HPDE6-E6E7 (cell line): Measurements from ENCODE around the gene CYP26C1.

Source experiments
- DNase-seq: peaks from one replicate; pipeline ENCODE4 v3.0.0; 2011; ENCODE audit warnings: missing footprints; ENCODE audit errors: extremely low spot score

Gene CYP26C1

GRCh38 chr10:93115661-93116383, 55.2 kb downstream of the CYP26C1 start:
- DNase-seq, result peak; percentile 51
